Measurements from ENCODE around the gene SLC35F3. TPM values are rescaled to one million over a fixed set of nuclear protein-coding genes. Genes with fewer than 3 reads are reported as not detected.

SLC35F3 gene
- total and polyA plus RNA-seq, 8 donors, result 1.4 to 7.1 (median 2.5) TPM

GRCh38 chr1:233909195-233909594 lies 4.7 kb downstream of the SLC35F3 start:
- Histone ChIP-seq H3K27me3 (peaks cover 0 to 9% (median 0%) of the 10 kb centered on the region in 4 donors), H3K9me3 (no peaks in the 10 kb centered on the region), H3K27ac (peak overlapping the region in 1 of 4 donors; percentile 11), H3K4me1 (no peaks in the 10 kb centered on the region), H3K4me3 (no peak overlapping the region), H3K36me3 (no peaks in the 10 kb centered on the region)
- FAIRE-seq (no peak), DNase-seq (no peak), ATAC-seq (peak in 3 of 4 donors; percentile 32 to 55 (median 35))
- 27 to 45% methylated on average over 1 of the region's 1 CpG for WGBS, 2 donors
- no peak for TF ChIP-seq CTCF (IDR thresholded peaks at IDR 0.05)
- intact Hi-C loops (cut with DNase I), result no loop called here

- no peaks in the 10 kb centered on the region for H3K9me3 ChIP-seq
- intact Hi-C loops (cut with DNase I), result no loop called here
- TF ChIP-seq CTCF (IDR thresholded peaks at IDR 0.05), result no peak
- 76 to 86% methylated on average over 8 of the region's 8 CpGs for WGBS, 2 donors
- no peak overlapping the region for H3K27ac ChIP-seq
- ATAC-seq (no peak), DNase-seq (no peak), FAIRE-seq (no peak)
- no peak overlapping the region for H3K4me3 ChIP-seq
- no peaks in the 10 kb centered on the region for H3K4me1 ChIP-seq
- H3K36me3 ChIP-seq, result no peaks in the 10 kb centered on the region
- no peaks in the 10 kb centered on the region for H3K27me3 ChIP-seq
Observed at GRCh38 chr1:233912447-233912846, 8.0 kb downstream of the SLC35F3 start.

DNA sequence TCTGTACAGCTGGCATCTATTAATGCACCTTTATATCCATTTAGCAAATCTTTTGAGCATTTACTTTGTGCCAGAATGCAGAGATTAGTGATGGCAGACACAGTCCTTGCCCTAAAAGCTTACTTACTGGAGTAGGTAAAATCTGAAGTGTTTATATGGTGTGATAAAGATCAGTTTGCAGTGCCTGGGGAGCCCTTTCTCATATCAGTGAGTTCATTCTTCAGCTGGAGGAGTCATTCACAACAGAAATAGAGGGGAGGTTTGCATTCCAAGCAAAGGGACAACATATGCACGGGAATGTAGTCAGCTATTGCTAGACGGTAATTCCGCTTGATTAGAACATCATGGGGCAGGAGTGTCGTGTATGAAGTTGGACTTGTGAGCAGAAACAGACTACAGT lies 8.4 kb downstream of the SLC35F3 start:
- intact Hi-C loops (cut with DNase I), result no loop called here
- no peak overlapping the region for H3K27ac ChIP-seq
- no peaks in the 10 kb centered on the region for H3K9me3 ChIP-seq
- H3K36me3 ChIP-seq, result no peaks in the 10 kb centered on the region
- no peak for ATAC-seq
- TF ChIP-seq CTCF (IDR thresholded peaks at IDR 0.05), result no peak
- no peaks in the 10 kb centered on the region for H3K27me3 ChIP-seq
- no peak for FAIRE-seq
- no peaks in the 10 kb centered on the region for H3K4me1 ChIP-seq
- H3K4me3 ChIP-seq, result no peak overlapping the region
- WGBS, 2 donors, result 55 to 64% methylated on average over 4 of the region's 4 CpGs
- no peak for DNase-seq

DNA sequence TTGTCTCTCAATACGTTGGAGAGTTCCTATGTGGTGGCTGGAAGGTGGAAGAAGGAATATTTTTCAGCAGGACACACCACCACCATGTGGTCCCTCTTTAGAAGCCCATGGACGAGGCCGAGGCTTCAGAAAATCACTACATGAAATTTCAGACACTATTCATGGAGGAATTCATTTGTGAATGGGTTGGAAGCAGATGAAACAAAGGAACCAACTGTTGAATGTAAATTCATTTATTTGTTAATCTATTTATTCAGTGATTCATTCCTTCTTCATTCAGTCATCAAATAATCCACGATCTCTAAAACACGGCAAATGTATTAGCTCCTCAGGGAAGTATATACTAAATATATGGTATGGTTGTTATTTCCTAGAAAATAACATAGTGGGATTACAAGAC lies 12.2 kb downstream of the SLC35F3 start:
- ATAC-seq (no peak), FAIRE-seq (no peak), DNase-seq (no peak)
- TF ChIP-seq CTCF (IDR thresholded peaks at IDR 0.05), result no peak
- no peaks in the 10 kb centered on the region for H3K4me1 ChIP-seq
- 66 to 75% methylated on average over 5 of the region's 5 CpGs for WGBS, 2 donors
- no peak overlapping the region for H3K4me3 ChIP-seq
- no peaks in the 10 kb centered on the region for H3K9me3 ChIP-seq
- H3K36me3 ChIP-seq, result no peaks in the 10 kb centered on the region
- H3K27me3 ChIP-seq, result no peaks in the 10 kb centered on the region
- intact Hi-C loops (cut with DNase I), result no loop called here
- no peak overlapping the region for H3K27ac ChIP-seq

DNA sequence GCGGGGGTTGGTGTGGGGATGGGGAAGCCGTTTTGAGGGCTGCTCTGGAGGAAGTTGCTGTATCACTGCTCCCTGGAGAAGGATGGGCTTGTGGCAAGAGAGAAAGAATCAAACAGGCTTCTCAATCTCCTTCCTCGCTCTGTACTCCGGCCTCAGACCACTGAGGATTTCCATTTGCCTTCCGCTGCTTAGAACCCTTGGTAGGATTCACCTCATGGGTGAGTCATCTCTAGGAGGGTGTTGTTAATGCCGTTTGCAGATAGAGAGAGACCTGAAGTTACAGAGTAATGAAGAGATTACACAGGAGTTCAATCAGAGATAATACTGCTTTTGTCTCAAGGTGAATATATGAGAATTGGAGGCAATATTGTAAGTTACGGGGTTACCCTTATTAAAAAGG lies 15.3 kb downstream of the SLC35F3 start:
- WGBS, 2 donors, result 57 to 66% methylated on average over 7 of the region's 7 CpGs
- FAIRE-seq (no peak), DNase-seq (no peak), ATAC-seq (no peak)
- Histone ChIP-seq H3K9me3 (no peaks in the 10 kb centered on the region), H3K27ac (no peak overlapping the region), H3K4me3 (no peak overlapping the region), H3K4me1 (no peaks in the 10 kb centered on the region), H3K27me3 (no peaks in the 10 kb centered on the region), H3K36me3 (no peaks in the 10 kb centered on the region)
- intact Hi-C loops (cut with DNase I), result no loop called here
- no peak for TF ChIP-seq CTCF (IDR thresholded peaks at IDR 0.05)
